ENCODE results near the gene UBP1. TPM values are rescaled to one million over a fixed set of nuclear protein-coding genes. Genes with fewer than 3 reads are reported as not detected.
A peak's percentile ranks its signal among the peaks of the same experiment; 100 is the strongest.
"Not testable (repeated sequence)": the region's sequence is repeated elsewhere in the genome, so short reads cannot be mapped to it uniquely, and the experiment has no call there.

The UBP1 gene
- total RNA-seq, 1 donor from 2014 or later = 57.0 TPM

DNA sequence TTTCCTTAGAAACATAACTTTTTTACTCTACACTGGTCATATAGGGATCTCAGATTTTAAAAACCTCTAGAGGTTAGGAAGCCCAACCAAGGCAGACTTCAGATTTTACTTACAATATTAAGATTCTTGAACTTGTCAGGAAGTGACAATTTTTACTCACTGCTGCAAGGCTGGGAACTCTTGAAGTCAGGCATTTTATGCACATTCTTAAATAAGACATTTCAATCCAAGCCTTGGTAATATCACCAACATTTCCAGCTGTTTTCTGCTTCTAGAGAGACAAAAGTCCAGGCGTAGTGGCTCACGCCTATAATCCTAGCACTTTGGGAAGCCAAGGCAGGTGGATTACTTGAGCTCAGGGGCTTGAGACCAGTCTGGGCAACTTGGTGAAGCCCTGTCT is 33.6 kb upstream of the UBP1 start:
- no peak overlapping the region for H3K27ac Mint-ChIP-seq (ENCODE audit: unreplicated experiment)
- no peaks in the 10 kb centered on the region for H3K4me1 Mint-ChIP-seq (ENCODE audit: unreplicated experiment)
- no peaks in the 10 kb centered on the region for H3K36me3 Mint-ChIP-seq (ENCODE audit: unreplicated experiment)
- H3K27me3 Mint-ChIP-seq (ENCODE audit: unreplicated experiment) = no peaks in the 10 kb centered on the region
- no peaks in the 10 kb centered on the region for H3K9me3 Mint-ChIP-seq (ENCODE audit: unreplicated experiment)
- H3K4me3 Mint-ChIP-seq (ENCODE audit: unreplicated experiment) = no peak overlapping the region
- DNase-seq (ENCODE audit: extremely low spot score, unreplicated experiment) = no peak
- TF ChIP-seq, protein P1, sequence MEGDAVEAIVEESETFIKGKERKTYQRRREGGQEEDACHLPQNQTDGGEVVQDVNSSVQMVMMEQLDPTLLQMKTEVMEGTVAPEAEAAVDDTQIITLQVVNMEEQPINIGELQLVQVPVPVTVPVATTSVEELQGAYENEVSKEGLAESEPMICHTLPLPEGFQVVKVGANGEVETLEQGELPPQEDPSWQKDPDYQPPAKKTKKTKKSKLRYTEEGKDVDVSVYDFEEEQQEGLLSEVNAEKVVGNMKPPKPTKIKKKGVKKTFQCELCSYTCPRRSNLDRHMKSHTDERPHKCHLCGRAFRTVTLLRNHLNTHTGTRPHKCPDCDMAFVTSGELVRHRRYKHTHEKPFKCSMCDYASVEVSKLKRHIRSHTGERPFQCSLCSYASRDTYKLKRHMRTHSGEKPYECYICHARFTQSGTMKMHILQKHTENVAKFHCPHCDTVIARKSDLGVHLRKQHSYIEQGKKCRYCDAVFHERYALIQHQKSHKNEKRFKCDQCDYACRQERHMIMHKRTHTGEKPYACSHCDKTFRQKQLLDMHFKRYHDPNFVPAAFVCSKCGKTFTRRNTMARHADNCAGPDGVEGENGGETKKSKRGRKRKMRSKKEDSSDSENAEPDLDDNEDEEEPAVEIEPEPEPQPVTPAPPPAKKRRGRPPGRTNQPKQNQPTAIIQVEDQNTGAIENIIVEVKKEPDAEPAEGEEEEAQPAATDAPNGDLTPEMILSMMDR (IDR thresholded peaks at IDR 0.05) = no peak

DNA sequence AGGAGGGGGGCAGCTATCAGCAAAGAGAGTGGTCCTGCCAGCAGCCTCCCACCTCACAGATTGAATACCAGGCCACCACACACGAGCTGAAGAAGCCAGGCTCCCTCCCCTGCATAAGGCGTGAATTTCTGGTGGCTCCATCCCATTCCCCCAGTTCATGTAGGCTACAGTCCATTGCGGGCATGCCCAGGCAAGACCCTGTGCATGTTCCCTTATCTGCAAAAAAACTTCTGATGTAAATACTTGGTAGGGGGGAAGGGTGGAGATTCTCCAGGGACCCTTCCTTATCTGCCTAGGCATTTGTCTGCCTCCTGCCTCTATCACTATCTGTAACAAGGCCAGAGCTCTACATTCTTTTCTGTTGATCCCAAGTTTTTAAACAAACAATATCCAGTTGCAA is 27.6 kb upstream of the UBP1 start:
- TF ChIP-seq, protein P1 (IDR thresholded peaks at IDR 0.05) = no peak
- H3K36me3 Mint-ChIP-seq (ENCODE audit: unreplicated experiment) = peaks cover 3% of the 10 kb centered on the region
- no peaks in the 10 kb centered on the region for H3K4me1 Mint-ChIP-seq (ENCODE audit: unreplicated experiment)
- no peak overlapping the region for H3K4me3 Mint-ChIP-seq (ENCODE audit: unreplicated experiment)
- H3K27me3 Mint-ChIP-seq (ENCODE audit: unreplicated experiment) = no peaks in the 10 kb centered on the region
- H3K9me3 Mint-ChIP-seq (ENCODE audit: unreplicated experiment) = no peaks in the 10 kb centered on the region
- no peak overlapping the region for H3K27ac Mint-ChIP-seq (ENCODE audit: unreplicated experiment)
- peak; percentile 27 for DNase-seq (ENCODE audit: extremely low spot score, unreplicated experiment)

DNA sequence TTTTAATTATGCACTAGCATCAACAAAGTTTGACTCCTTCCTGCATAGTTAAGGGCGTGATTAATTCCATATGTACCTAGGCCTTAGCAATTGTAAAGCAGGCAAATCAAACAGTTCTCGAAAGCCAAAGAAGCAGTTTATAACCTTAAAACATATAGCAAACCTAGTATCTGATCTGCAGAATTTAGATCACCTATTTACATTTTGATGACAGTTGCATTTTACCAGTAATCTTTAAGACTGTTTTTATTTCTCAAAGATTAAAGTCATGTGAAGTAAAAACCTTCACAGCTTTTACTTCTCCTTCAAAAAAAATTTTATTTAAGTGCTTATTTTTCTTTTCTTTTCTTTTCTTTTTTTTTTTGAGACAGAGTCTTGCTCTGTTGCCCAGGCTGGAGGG is 20.9 kb upstream of the UBP1 start:
- DNase-seq (ENCODE audit: extremely low spot score, unreplicated experiment) = no peak
- Mint-ChIP-seq H3K27ac (ENCODE audit: unreplicated experiment) (no peak overlapping the region), H3K27me3 (ENCODE audit: unreplicated experiment) (no peaks in the 10 kb centered on the region), H3K36me3 (ENCODE audit: unreplicated experiment) (peaks cover 2% of the 10 kb centered on the region), H3K9me3 (ENCODE audit: unreplicated experiment) (peaks cover 16% of the 10 kb centered on the region), H3K4me1 (ENCODE audit: unreplicated experiment) (no peaks in the 10 kb centered on the region), H3K4me3 (ENCODE audit: unreplicated experiment) (no peak overlapping the region)
- TF ChIP-seq, protein P1 (IDR thresholded peaks at IDR 0.05) = no peak

DNA sequence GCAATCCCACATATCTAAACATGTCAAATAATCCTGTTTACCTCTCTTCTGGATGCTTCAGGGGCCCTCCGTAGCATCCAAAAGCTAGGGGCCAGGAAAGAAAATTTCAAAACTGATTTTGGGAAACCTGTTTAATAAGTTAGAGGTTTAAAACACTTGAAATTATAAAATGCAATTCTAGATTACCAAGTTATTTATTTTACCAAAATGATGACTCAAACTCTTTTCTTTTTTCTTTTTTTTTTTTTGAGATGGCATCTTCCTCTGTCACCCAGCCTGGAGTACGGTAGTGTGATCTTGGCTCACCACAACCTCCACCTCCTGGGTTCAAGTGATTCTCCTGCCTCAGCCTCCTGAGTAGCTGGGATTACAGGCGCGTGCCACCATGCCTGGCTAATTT is 19.4 kb upstream of the UBP1 start:
- not testable (repeated sequence) for H3K36me3 Mint-ChIP-seq (ENCODE audit: unreplicated experiment); H3K4me1 Mint-ChIP-seq (ENCODE audit: unreplicated experiment); H3K27me3 Mint-ChIP-seq (ENCODE audit: unreplicated experiment); H3K27ac Mint-ChIP-seq (ENCODE audit: unreplicated experiment); DNase-seq (ENCODE audit: extremely low spot score, unreplicated experiment); H3K4me3 Mint-ChIP-seq (ENCODE audit: unreplicated experiment)
- H3K9me3 Mint-ChIP-seq (ENCODE audit: unreplicated experiment) = peaks cover 16% of the 10 kb centered on the region

DNA sequence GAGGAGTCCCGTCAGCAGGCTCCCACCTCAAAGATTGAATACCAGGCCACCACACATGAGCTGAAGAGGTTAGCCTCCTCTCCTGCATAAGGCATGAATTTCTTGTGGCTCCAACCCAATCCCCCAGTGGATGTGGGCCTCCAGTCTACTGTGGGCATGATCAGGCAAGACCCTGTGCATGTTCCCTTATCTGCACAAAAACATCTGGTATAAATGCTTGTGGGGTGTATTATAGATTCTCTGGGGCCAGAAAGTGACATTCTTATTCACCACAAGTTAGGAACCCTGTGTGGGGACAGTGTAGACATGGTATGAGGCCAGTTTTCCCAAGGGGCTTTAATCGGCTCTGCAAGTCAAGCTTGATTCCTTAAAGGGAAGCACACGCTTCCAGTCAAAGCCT is 18.2 kb upstream of the UBP1 start:
- no peak overlapping the region for H3K4me3 Mint-ChIP-seq (ENCODE audit: unreplicated experiment)
- H3K27ac Mint-ChIP-seq (ENCODE audit: unreplicated experiment) = no peak overlapping the region
- H3K36me3 Mint-ChIP-seq (ENCODE audit: unreplicated experiment) = peaks cover 16% of the 10 kb centered on the region
- no peaks in the 10 kb centered on the region for H3K27me3 Mint-ChIP-seq (ENCODE audit: unreplicated experiment)
- DNase-seq (ENCODE audit: extremely low spot score, unreplicated experiment) = peak; percentile 21
- no peaks in the 10 kb centered on the region for H3K4me1 Mint-ChIP-seq (ENCODE audit: unreplicated experiment)
- TF ChIP-seq, protein P1 (IDR thresholded peaks at IDR 0.05) = no peak
- peaks cover 16% of the 10 kb centered on the region for H3K9me3 Mint-ChIP-seq (ENCODE audit: unreplicated experiment)

DNA sequence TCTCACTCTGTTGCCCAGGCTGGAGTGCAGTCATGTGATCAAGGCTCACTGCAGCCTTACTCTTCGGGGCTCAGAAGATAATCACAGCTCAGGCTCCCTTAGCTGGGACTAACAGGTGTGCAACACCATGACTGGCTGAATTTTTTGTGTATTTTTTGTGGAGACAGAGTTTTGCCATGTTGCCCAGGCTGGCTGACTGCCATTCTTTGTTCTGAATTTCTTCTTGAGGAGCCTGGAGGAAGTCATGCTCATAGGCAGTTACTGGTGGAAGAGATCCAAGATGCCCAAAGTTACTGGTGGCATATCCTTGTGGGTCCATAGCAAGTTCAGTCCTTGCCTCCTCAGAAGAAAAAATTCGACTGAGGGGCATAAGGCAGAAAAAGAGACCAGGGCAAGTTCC is 16.6 kb upstream of the UBP1 start:
- TF ChIP-seq, protein P1 (IDR thresholded peaks at IDR 0.05) = no peak
- Mint-ChIP-seq H3K27me3 (ENCODE audit: unreplicated experiment) (no peaks in the 10 kb centered on the region), H3K27ac (ENCODE audit: unreplicated experiment) (no peak overlapping the region), H3K36me3 (ENCODE audit: unreplicated experiment) (peaks cover 19% of the 10 kb centered on the region), H3K9me3 (ENCODE audit: unreplicated experiment) (peaks cover 16% of the 10 kb centered on the region), H3K4me1 (ENCODE audit: unreplicated experiment) (no peaks in the 10 kb centered on the region), H3K4me3 (ENCODE audit: unreplicated experiment) (no peak overlapping the region)
- no peak for DNase-seq (ENCODE audit: extremely low spot score, unreplicated experiment)
